Gastroesophageal sphincter (tissue), 4 donors: ENCODE results near the gene GIMAP8. TPM values are rescaled to one million over a fixed set of nuclear protein-coding genes. Genes with fewer than 3 reads are reported as not detected.

Source experiments
- ATAC-seq: fragments of 150-250 bp; one replicate; pipeline ENCODE4 v1.9.1; 2016; ENCODE audit warnings: mild to moderate bottlenecking, moderate library complexity
- H3K27ac ChIP-seq, 4 donors: fragments of 200-600 bp; sonication (generic) in 3 of 4; 1 replicate in 3 of 4; 2 replicates in 1 of 4; pipeline ENCODE4 v1.5.1; 2016 to 2019
- H3K27me3 ChIP-seq: fragments of 200-600 bp; sonication (generic); one replicate; pipeline ENCODE4 v1.5.1; 2019
- H3K36me3 ChIP-seq, 2 donors: fragments of 200-600 bp; sonication (generic); one replicate each; pipeline ENCODE4 v1.5.1; 2019; ENCODE audit warnings: control low read depth in 1 of 2
- H3K4me1 ChIP-seq, 3 donors: fragments of 200-600 bp; sonication (generic); 1 replicate in 2 of 3; 2 replicates in 1 of 3; pipeline ENCODE4 v1.5.1; 2016 to 2019; ENCODE audit warnings: control low read depth in 2 of 3
- H3K4me3 ChIP-seq, 2 donors: fragments of 200-600 bp; sonication (generic); one replicate each; pipeline ENCODE4 v1.5.1; 2019; ENCODE audit warnings: mild to moderate bottlenecking in 1 of 2, moderate library complexity in 1 of 2
- H3K9me3 ChIP-seq, 3 donors: fragments of 200-600 bp; sonication (generic); one replicate each; pipeline ENCODE4 v1.5.1; 2017 to 2019; ENCODE audit warnings: control low read depth in 2 of 3
- CTCF ChIP-seq, 4 experiments: fragments of 200-600 bp in 2 of 4; fragments of 450-650 bp in 2 of 4; sonication (generic) in 1 of 4; IDR thresholded peaks; one replicate each; pipeline ENCODE4 v1.5.1; 2017 to 2019; ENCODE audit warnings: antibody characterized with exemption in 4 of 4, mild to moderate bottlenecking in 2 of 4, moderate library complexity in 2 of 4
- EP300 ChIP-seq: sonication (generic); formaldehyde crosslinking; IDR thresholded peaks from one replicate; pipeline ENCODE4 v1.6.1; 2017; ENCODE audit warnings: antibody characterized with exemption, mild to moderate bottlenecking
- POLR2A ChIP-seq, 2 donors: fragments of 450-650 bp; IDR thresholded peaks; one replicate each; pipeline ENCODE4 v1.6.1; 2017; ENCODE audit warnings: antibody characterized with exemption in 2 of 2, mild to moderate bottlenecking in 2 of 2, moderate library complexity in 1 of 2
- POLR2AphosphoS5 ChIP-seq: sonication (generic); formaldehyde crosslinking; IDR thresholded peaks from one replicate; pipeline ENCODE4 v1.6.1; 2017; ENCODE audit warnings: antibody characterized with exemption
- WGBS, 2 donors: methylation state at CpG; one replicate each; pipeline ENCODE4 v1.1.5; 2018; ENCODE audit warnings: low coverage in 1 of 2; 5-methylcytosine and 5-hydroxymethylcytosine counted together
- total RNA-seq, 4 donors: library from RNA; depleted of rRNA; stranded (reverse); fragments of >200 nt; gene quantifications; one replicate each; pipeline ENCODE4 v1.1.0, GENCODE V29; 2016

Gene GIMAP8
- total RNA-seq, 4 donors from 2014 or later: 6.1 to 19.1 (median 12.5) TPM

- Histone ChIP-seq H3K4me1 (peaks cover 0 to 42% (median 17%) of the 10 kb centered on the region in 3 donors), H3K36me3 (peaks cover 0 to 32% of the 10 kb centered on the region in 2 donors), H3K27me3 (no peaks in the 10 kb centered on the region), H3K9me3 (no peaks in the 10 kb centered on the region), H3K27ac (peak overlapping the region; percentile 91 to 95 (median 93)), H3K4me3 (peak overlapping the region; percentile 78 to 79)
- peak; percentile 20 for ATAC-seq
- 0 to 4% methylated on average over 5 of the region's 35 CpGs for WGBS, 2 donors
- no peak for TF ChIP-seq CTCF (IDR thresholded peaks at IDR 0.05)
- TF ChIP-seq POLR2A (IDR thresholded peaks at IDR 0.05): no peak
- TF ChIP-seq EP300: no peak
- TF ChIP-seq POLR2AphosphoS5: no peak
Observed at GRCh38 chr7:150405584-150406311, 44.7 kb upstream of the GIMAP8 start.

- Histone ChIP-seq H3K27me3 (no peaks in the 10 kb centered on the region), H3K4me3 (peak overlapping the region; percentile 78 to 79), H3K4me1 (peaks cover 0 to 42% (median 17%) of the 10 kb centered on the region in 3 donors), H3K27ac (peak overlapping the region; percentile 91 to 95 (median 93)), H3K36me3 (peaks cover 0 to 37% of the 10 kb centered on the region in 2 donors), H3K9me3 (no peaks in the 10 kb centered on the region)
- TF ChIP-seq POLR2AphosphoS5: no peak
- no peak for TF ChIP-seq POLR2A (IDR thresholded peaks at IDR 0.05)
- no peak for TF ChIP-seq EP300
- TF ChIP-seq CTCF (IDR thresholded peaks at IDR 0.05): no peak
- ATAC-seq: no peak
- 10% methylated on average over 2 of the region's 2 CpGs; no CpG with 5 or more reads in 1 of the 2 donors for WGBS, 2 donors
Observed at GRCh38 chr7:150406312-150406566, 44.2 kb upstream of the GIMAP8 start.

- 13 to 32% methylated on average over 4 to 8 of the region's 10 CpGs for WGBS, 2 donors
- peak overlapping the region; percentile 91 to 95 (median 93) for H3K27ac ChIP-seq
- peak overlapping the region in 1 of 2 donors; percentile 79 for H3K4me3 ChIP-seq
- no peak for ATAC-seq
- TF ChIP-seq CTCF (IDR thresholded peaks at IDR 0.05) (no peak), POLR2AphosphoS5 (peak; percentile 37)
- peaks cover 0 to 42% of the 10 kb centered on the region in 2 donors for H3K36me3 ChIP-seq
- H3K9me3 ChIP-seq: no peaks in the 10 kb centered on the region
- peaks cover 0 to 42% (median 17%) of the 10 kb centered on the region in 3 donors for H3K4me1 ChIP-seq
- H3K27me3 ChIP-seq: no peaks in the 10 kb centered on the region
Observed at GRCh38 chr7:150406567-150407421, 43.6 kb upstream of the GIMAP8 start.

- Histone ChIP-seq H3K36me3 (peaks cover 0 to 42% of the 10 kb centered on the region in 2 donors), H3K27me3 (no peaks in the 10 kb centered on the region), H3K4me3 (no peak overlapping the region), H3K9me3 (no peaks in the 10 kb centered on the region), H3K4me1 (peaks cover 0 to 42% (median 17%) of the 10 kb centered on the region in 3 donors), H3K27ac (peak overlapping the region; percentile 91 to 95 (median 93))
- ATAC-seq: no peak
- TF ChIP-seq POLR2AphosphoS5: no peak
- peak in 1 of 2 donors; percentile 5 for TF ChIP-seq POLR2A (IDR thresholded peaks at IDR 0.05)
- no CpG with 5 or more reads among the region's 91 CpGs for WGBS, 2 donors
Observed at GRCh38 chr7:150407588-150408392, 42.6 kb upstream of the GIMAP8 start.
